ENCODE measurements around the gene TRAPPC14.
A peak's percentile ranks its signal among the peaks of the same experiment; 100 is the strongest.
"Not testable (repeated sequence)": the region's sequence is repeated elsewhere in the genome, so short reads cannot be mapped to it uniquely, and the experiment has no call there.

The TRAPPC14 gene

GRCh38 chr7:100158229-100159098, at the start of gene TRAPPC14:
TRAPPC14 (minus strand) TSS chr7:100158723; CDS start chr7:100158499, 224 bp downstream.
- DNase-seq (ENCODE audit: low spot score) = peak; percentile 97

- DNase-seq (ENCODE audit: low spot score) = no peak
These were observed 45.9 kb upstream of the TRAPPC14 start for GRCh38 chr7:100204454-100204853.

GRCh38 chr7:100200693-100201092, 42.2 kb upstream of the TRAPPC14 start:
- DNase-seq (ENCODE audit: low spot score) = no peak

GRCh38 chr7:100198266-100198665, 39.7 kb upstream of the TRAPPC14 start:
- DNase-seq (ENCODE audit: low spot score) = no peak

GRCh38 chr7:100195901-100196322, 37.4 kb upstream of the TRAPPC14 start:
- peak; percentile 54 for DNase-seq (ENCODE audit: low spot score)

- no peak for DNase-seq (ENCODE audit: low spot score)
These were observed 36.7 kb upstream of the TRAPPC14 start for GRCh38 chr7:100195222-100195621.

- DNase-seq (ENCODE audit: low spot score) = no peak
These were observed 34.4 kb upstream of the TRAPPC14 start for GRCh38 chr7:100192969-100193368.

GRCh38 chr7:100192281-100192862, 33.8 kb upstream of the TRAPPC14 start:
- DNase-seq (ENCODE audit: low spot score) = peak; percentile 44

- DNase-seq (ENCODE audit: low spot score) = no peak
These were observed 33.3 kb upstream of the TRAPPC14 start for GRCh38 chr7:100191775-100192174.

- DNase-seq (ENCODE audit: low spot score) = no peak
These were observed 31.7 kb upstream of the TRAPPC14 start for GRCh38 chr7:100190048-100190711.

GRCh38 chr7:100189061-100189460, 30.5 kb upstream of the TRAPPC14 start:
- DNase-seq (ENCODE audit: low spot score) = no peak

- DNase-seq (ENCODE audit: low spot score) = no peak
These were observed 27.2 kb upstream of the TRAPPC14 start for GRCh38 chr7:100185726-100186125.

- DNase-seq (ENCODE audit: low spot score) = not testable (repeated sequence)
These were observed 24.6 kb upstream of the TRAPPC14 start for GRCh38 chr7:100183090-100183489.

- not testable (repeated sequence) for DNase-seq (ENCODE audit: low spot score)
These were observed 24.1 kb upstream of the TRAPPC14 start for GRCh38 chr7:100182616-100183015.

GRCh38 chr7:100180084-100180483, 21.6 kb upstream of the TRAPPC14 start:
- not testable (repeated sequence) for DNase-seq (ENCODE audit: low spot score)

- DNase-seq (ENCODE audit: low spot score) = peak; percentile 95
These were observed 18.8 kb upstream of the TRAPPC14 start, which contains the start of the genes GPC2 and STAG3 for GRCh38 chr7:100177045-100178001. GPC2 (minus strand) TSS chr7:100177381; CDS start chr7:100177199, 182 bp downstream. STAG3 (plus strand) TSS chr7:100177918; CDS start chr7:100180557, 2,639 bp downstream.

- no peak for DNase-seq (ENCODE audit: low spot score)
These were observed 17.8 kb upstream of the TRAPPC14 start for GRCh38 chr7:100176096-100177044.

- DNase-seq (ENCODE audit: low spot score) = no peak
These were observed 16.9 kb upstream of the TRAPPC14 start for GRCh38 chr7:100175296-100175935.

- no peak for DNase-seq (ENCODE audit: low spot score)
These were observed 16.1 kb upstream of the TRAPPC14 start for GRCh38 chr7:100174582-100174981.

All from germinal center (tissue), 1 donor.